Measurements from ENCODE around the gene RAB40B. TPM values are rescaled to one million over a fixed set of nuclear protein-coding genes. Genes with fewer than 3 reads are reported as not detected.
"Not testable (repeated sequence)": the region's sequence is repeated elsewhere in the genome, so short reads cannot be mapped to it uniquely, and the experiment has no call there.

Gene RAB40B, protein sequence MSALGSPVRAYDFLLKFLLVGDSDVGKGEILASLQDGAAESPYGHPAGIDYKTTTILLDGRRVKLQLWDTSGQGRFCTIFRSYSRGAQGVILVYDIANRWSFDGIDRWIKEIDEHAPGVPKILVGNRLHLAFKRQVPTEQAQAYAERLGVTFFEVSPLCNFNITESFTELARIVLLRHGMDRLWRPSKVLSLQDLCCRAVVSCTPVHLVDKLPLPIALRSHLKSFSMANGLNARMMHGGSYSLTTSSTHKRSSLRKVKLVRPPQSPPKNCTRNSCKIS
- total RNA-seq = 16.7 to 20.0 TPM (median 20.0 TPM) in 3 replicates
- long read RNA-seq, transcript RAB40B-206 (6 exons, 3,859 nt) = major isoform, 35 of 39 reads
- long read RNA-seq, partial matches to known transcripts = 1 of 39 reads
- long read RNA-seq, other reads (novel, unspliced or antisense) = 2 of 39 reads

DNA sequence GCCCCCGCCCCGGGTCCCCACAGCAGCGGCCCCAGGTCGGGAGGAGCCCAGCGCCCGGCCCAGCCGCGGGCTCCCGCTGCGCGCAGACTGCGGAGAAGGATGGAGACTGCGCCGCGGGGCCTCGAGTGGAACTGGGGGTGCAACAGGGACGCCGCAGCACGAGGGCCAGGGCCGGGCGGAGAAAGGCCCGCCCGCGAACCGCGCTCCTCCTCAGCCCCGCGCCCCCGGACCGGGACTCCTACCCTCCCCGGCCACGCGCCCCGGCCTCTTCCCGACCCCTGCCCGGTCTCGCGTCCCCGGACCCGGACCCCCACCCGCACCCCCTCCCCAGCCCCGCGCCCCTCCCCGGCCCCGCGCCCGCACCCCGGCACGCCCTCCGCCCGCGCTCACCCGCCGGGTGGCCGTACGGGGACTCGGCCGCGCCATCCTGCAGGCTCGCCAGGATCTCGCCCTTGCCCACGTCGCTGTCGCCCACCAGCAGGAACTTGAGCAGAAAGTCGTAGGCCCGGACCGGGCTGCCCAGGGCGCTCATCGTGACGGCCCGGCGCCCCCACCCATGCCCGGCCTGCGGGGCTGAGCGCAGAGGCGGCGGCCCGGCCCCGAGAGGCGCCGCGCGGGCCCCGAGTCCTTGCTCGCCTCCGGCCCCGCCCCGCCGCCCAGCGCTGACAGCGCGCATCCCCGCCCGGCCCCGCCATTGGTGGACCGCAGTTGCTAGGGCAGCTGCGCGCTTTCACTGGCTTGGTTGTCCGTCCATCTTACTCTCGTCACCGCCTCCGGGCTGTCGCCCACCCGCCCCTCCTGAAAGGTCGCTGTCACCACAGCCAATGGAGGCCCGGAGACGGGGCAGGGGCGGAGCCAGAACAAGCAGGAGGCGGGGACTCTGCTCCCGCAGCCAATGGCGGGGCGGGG lies at the start of gene RAB40B:
TSS of gene RAB40B (minus strand) at position 634 of the 909 bp plus-strand sequence. CDS start at position 532, 102 bp downstream.
- TF ChIP-seq, protein P1, sequence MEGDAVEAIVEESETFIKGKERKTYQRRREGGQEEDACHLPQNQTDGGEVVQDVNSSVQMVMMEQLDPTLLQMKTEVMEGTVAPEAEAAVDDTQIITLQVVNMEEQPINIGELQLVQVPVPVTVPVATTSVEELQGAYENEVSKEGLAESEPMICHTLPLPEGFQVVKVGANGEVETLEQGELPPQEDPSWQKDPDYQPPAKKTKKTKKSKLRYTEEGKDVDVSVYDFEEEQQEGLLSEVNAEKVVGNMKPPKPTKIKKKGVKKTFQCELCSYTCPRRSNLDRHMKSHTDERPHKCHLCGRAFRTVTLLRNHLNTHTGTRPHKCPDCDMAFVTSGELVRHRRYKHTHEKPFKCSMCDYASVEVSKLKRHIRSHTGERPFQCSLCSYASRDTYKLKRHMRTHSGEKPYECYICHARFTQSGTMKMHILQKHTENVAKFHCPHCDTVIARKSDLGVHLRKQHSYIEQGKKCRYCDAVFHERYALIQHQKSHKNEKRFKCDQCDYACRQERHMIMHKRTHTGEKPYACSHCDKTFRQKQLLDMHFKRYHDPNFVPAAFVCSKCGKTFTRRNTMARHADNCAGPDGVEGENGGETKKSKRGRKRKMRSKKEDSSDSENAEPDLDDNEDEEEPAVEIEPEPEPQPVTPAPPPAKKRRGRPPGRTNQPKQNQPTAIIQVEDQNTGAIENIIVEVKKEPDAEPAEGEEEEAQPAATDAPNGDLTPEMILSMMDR (IDR thresholded peaks at IDR 0.05) = no peak
- peak; percentile 100 for DNase-seq (ENCODE audit: low spot score)
- H3K9me3 Mint-ChIP-seq (ENCODE audit: low read depth) = peaks cover 11% of the 10 kb centered on the region
- peaks cover 7% of the 10 kb centered on the region for H3K36me3 Mint-ChIP-seq (ENCODE audit: low read depth)
- H3K27me3 Mint-ChIP-seq (ENCODE audit: low read depth) = no peaks in the 10 kb centered on the region
- peak within 1 kb of the TSS; percentile 80 for H3K4me3 Mint-ChIP-seq (ENCODE audit: unreplicated experiment)
- peaks cover 29% of the 10 kb centered on the region for H3K4me1 Mint-ChIP-seq (ENCODE audit: low read depth)
- H3K27ac Mint-ChIP-seq (ENCODE audit: unreplicated experiment) = peak within 1 kb of the TSS; percentile 59

DNA sequence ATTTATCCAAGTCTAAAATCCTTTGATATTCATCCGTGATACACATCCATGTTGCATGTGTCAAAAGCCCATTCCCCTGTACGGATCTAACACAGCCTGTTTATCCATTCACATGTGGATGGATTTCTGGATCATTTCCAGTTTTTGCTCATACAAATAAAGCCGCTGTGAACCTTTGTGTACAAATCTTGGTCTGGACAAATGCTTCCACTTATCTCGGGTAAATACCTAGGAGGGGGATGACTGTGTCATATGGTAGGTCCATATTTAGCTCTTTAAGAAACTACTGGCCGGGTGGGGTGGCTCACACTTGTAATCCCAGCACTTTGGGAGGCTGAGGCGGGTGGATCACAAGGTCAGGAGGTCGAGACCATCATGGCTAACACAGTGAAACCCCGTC lies 47.0 kb upstream of the RAB40B start:
- no peaks in the 10 kb centered on the region for H3K4me1 Mint-ChIP-seq (ENCODE audit: low read depth)
- H3K4me3 Mint-ChIP-seq (ENCODE audit: unreplicated experiment) = no peak overlapping the region
- peaks cover 21% of the 10 kb centered on the region for H3K9me3 Mint-ChIP-seq (ENCODE audit: low read depth)
- H3K27me3 Mint-ChIP-seq (ENCODE audit: low read depth) = no peaks in the 10 kb centered on the region
- DNase-seq (ENCODE audit: low spot score) = no peak
- TF ChIP-seq, protein P1 (IDR thresholded peaks at IDR 0.05) = no peak
- H3K36me3 Mint-ChIP-seq (ENCODE audit: low read depth) = peaks cover 27% of the 10 kb centered on the region
- no peak overlapping the region for H3K27ac Mint-ChIP-seq (ENCODE audit: unreplicated experiment)

DNA sequence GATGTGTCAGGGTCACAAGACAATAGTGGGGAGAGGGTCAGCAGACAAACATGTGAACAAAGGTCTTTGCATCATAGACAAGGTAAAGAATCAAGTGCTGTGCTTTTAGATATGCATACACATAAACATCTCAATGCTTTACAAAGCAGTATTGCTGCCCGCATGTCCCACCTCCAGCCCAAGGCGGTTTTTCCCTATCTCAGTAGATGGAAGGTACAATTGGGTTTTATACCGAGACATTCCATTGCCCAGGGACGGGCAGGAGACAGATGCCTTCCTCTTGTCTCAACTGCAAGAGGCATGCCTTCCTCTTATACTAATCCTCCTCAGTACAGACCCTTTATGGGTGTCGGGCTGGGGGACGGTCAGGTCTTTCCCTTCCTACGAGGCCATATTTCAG lies 46.2 kb upstream of the RAB40B start:
- not testable (repeated sequence) for H3K4me1 Mint-ChIP-seq (ENCODE audit: low read depth); H3K27me3 Mint-ChIP-seq (ENCODE audit: low read depth); H3K4me3 Mint-ChIP-seq (ENCODE audit: unreplicated experiment); H3K27ac Mint-ChIP-seq (ENCODE audit: unreplicated experiment); DNase-seq (ENCODE audit: low spot score)
- Mint-ChIP-seq H3K9me3 (ENCODE audit: low read depth) (peaks cover 23% of the 10 kb centered on the region), H3K36me3 (ENCODE audit: low read depth) (peaks cover 35% of the 10 kb centered on the region)

DNA sequence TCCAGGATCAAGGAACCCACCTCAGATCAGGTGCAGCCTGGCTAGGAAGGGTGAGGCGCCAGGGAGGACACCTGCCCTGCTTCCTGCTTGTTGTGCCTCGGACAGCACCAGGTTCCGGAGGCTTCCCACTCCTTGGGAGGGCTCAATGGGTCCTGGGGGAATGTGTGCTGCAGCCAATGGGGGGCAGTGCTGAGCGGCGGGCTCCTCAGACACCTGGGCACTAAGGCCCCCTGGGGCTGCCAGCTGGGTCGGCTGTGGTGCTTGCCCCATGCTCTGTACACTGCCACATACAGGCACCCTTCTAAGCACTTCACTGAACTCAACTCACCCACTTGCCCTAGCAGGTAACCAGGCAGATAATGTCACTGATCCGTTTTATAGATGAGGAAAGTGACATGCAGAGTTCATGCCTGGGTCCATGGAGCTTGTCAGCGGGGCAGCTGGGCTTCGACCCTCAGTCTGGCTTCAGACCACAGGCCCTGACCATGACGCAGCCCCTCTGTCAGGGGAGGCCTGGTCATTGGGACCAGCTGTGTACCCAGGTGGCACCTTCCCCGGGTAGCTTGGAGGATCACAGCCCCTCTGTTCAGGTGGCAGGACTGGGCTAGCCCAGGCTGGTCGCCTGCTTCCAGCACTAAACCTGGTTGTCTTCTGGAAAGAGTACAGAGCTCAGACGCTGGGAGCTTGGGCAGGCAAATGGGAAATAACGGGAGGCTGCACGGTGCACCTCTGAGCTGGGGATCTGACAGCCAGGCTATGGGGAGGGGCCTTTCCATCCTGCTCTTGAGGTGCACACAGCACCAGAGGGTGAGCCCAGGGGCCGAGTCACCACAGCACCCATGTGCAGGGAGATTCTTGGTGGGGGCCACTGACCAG lies 45.1 kb upstream of the RAB40B start:
- Mint-ChIP-seq H3K4me1 (ENCODE audit: low read depth) (no peaks in the 10 kb centered on the region), H3K27me3 (ENCODE audit: low read depth) (no peaks in the 10 kb centered on the region), H3K36me3 (ENCODE audit: low read depth) (peaks cover 36% of the 10 kb centered on the region), H3K9me3 (ENCODE audit: low read depth) (peaks cover 23% of the 10 kb centered on the region), H3K4me3 (ENCODE audit: unreplicated experiment) (no peak overlapping the region), H3K27ac (ENCODE audit: unreplicated experiment) (no peak overlapping the region)
- no peak for DNase-seq (ENCODE audit: low spot score)
- TF ChIP-seq, protein P1 (IDR thresholded peaks at IDR 0.05) = no peak

DNA sequence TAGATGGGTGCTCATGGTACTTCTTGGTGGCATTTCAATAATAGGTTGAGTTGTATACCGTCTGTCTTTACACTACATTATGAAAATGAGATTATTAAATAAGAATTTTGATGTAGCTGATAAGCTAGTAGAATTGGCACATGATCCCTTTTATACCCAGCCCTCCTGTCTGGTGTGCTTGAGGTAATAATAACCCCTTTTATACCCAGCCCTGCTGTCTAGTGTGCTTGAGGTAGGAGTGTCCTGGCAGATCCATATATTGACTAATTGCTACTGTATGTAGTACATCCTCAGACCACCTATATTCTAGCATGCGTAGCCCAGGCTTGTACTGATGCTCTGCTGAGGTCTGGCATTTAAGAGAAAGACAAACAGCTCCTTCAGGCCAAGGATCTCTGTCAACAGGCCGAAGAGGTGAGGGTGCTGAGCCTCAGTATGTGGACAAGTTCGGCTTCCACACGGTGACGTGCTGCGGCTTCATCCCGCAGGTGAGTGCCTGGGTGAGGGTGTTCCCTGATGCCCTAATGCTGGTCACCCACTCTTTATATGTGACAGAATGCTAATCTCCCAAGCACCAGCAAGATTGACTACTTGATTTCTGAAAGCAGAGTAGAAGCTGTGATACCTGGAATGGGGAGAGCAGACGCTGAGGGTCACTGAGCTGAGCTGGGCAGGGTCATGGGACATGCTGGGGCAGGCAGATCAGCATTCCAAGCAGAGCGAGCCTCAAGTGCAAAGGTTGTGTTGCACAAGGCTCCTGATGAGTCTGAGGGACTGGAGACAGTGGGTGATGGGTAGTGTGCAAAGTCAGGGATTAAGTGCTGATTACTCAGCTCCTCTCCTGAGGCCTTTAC lies 42.6 kb upstream of the RAB40B start:
- no peak overlapping the region for H3K4me3 Mint-ChIP-seq (ENCODE audit: unreplicated experiment)
- DNase-seq (ENCODE audit: low spot score) = no peak
- peaks cover 34% of the 10 kb centered on the region for H3K36me3 Mint-ChIP-seq (ENCODE audit: low read depth)
- TF ChIP-seq, protein P1 (IDR thresholded peaks at IDR 0.05) = no peak
- H3K27ac Mint-ChIP-seq (ENCODE audit: unreplicated experiment) = no peak overlapping the region
- no peaks in the 10 kb centered on the region for H3K27me3 Mint-ChIP-seq (ENCODE audit: low read depth)
- H3K9me3 Mint-ChIP-seq (ENCODE audit: low read depth) = peaks cover 17% of the 10 kb centered on the region
- H3K4me1 Mint-ChIP-seq (ENCODE audit: low read depth) = peaks cover 3% of the 10 kb centered on the region
